Adrenal gland (tissue), 12 donors: ENCODE data around the gene CCL11. TPM values are rescaled to one million over a fixed set of nuclear protein-coding genes. Genes with fewer than 3 reads are reported as not detected.

Experiments used
- DNase-seq, 7 donors: peaks; one replicate each; pipeline ENCODE4 v3.0.0-alpha.2; 2019 to 2020
- H3K27ac ChIP-seq, 5 donors: fragments of 200-600 bp; sonication (generic) in 4 of 5; 1 replicate in 3 of 5; 2 replicates in 2 of 5; pipeline versions ENCODE4 v1.5.1 to v1.8.0; 2016 to 2020; ENCODE audit warnings: mild to moderate bottlenecking in 1 of 5
- H3K27me3 ChIP-seq: fragments of 200-600 bp; 2 replicates; pipeline ENCODE4 v1.8.0; 2021
- H3K36me3 ChIP-seq, 2 donors: fragments of 200-600 bp; replicated peaks in 1 of 2; 1 replicate in 1 of 2; 2 replicates in 1 of 2; pipeline versions ENCODE4 v1.5.1 to v1.8.0; 2018 to 2022
- H3K4me1 ChIP-seq, 2 donors: fragments of 200-600 bp; replicated peaks in 1 of 2; 1 replicate in 1 of 2; 2 replicates in 1 of 2; pipeline versions ENCODE4 v1.5.1 to v1.8.0; 2018 to 2021
- H3K4me3 ChIP-seq, 4 donors: fragments of 200-600 bp; sonication (generic) in 3 of 4; one replicate each; pipeline ENCODE4 v1.5.1; 2016 to 2018
- H3K9me3 ChIP-seq, 3 donors: fragments of 200-600 bp; sonication (generic) in 1 of 3; replicated peaks in 1 of 3; 1 replicate in 2 of 3; 2 replicates in 1 of 3; pipeline versions ENCODE4 v1.5.1 to v1.8.0; 2016 to 2021
- CTCF ChIP-seq, 6 experiments: fragments of 450-650 bp in 4 of 6; fragments of 200-600 bp in 2 of 6; sonication (generic) in 1 of 6; IDR thresholded peaks; 1 replicate in 5 of 6; 2 replicates in 1 of 6; pipeline versions ENCODE4 v1.5.1 to v1.8.0; 2016 to 2021; ENCODE audit warnings: antibody characterized with exemption in 6 of 6, mild to moderate bottlenecking in 2 of 6, moderate library complexity in 1 of 6
- POLR2A ChIP-seq, 2 donors: fragments of 450-650 bp; IDR thresholded peaks; one replicate each; pipeline ENCODE4 v1.6.1; 2017; ENCODE audit warnings: antibody characterized with exemption in 2 of 2, mild to moderate bottlenecking in 2 of 2, moderate library complexity in 1 of 2
- WGBS, 4 donors: extraction: QIAGEN DNeasy Blood & Tissue Kit in 2 of 4; methylation state at CpG; one replicate each; pipeline versions ENCODE4 v1.1.5 to v1.1.7; 2013 to 2017; 5-methylcytosine and 5-hydroxymethylcytosine counted together
- intact Hi-C, 2 donors: fragments of 100-400 bp; cut with DNase I; formaldehyde crosslinking; loops; one replicate each; pipeline versions ENCODE4 v1.14.1 to v1.15.0; 2022 to 2023
- polyA plus RNA-seq, 3 donors: library from polyadenylated mRNA; stranded (reverse); fragments of 200-250 nt in 2 of 3; fragments of 350-450 nt in 1 of 3; fragmentation: Illumina TruSeq in 1 of 3; extraction: RNeasy Lipid Tissue Mini Kit (QIAGEN cat#74804) in 1 of 3; gene quantifications; one replicate each; pipeline ENCODE4 v1.2.3, GENCODE V29; 2013 to 2014
- total RNA-seq, 9 donors: library from RNA; depleted of rRNA in 4 of 9; stranded (reverse); fragments of >200 nt in 4 of 9; fragments of 120-200 nt in 1 of 9; fragmentation: NEBNext Ultra II Directional in 1 of 9; extraction: Animal tissue kit (Norgen Biotek cat#: 25700) in 1 of 9; gene quantifications; one replicate each; pipeline versions ENCODE4 v1.1.0 to v1.2.4, GENCODE V29; 2013 to 2023
- donor health status: healthy with polysubstance abuse.
- donor health status: Bipolar disorder and iron deficiency.
- donor health status: DM: yes; HTN: yes; CAD: no.
- donor health status: DM: no; HTN: no; CAD: no.
- donor health status: DM: no; HTN: no; CAD: no.
- donor health status: DM: yes; HTN: yes; CAD: no.

The CCL11 gene
- total and polyA plus RNA-seq, 12 donors: 0.24 to 0.88 (median 0.53) TPM; not detected in 7

- intact Hi-C loops: loop anchor here in 1 of 2 donors (5.0 kb wide), 1 partner anchor 56 kb away; the partner anchor contains the start of gene CCL1
- peak; percentile 34 to 70 (median 58) for DNase-seq
- Histone ChIP-seq H3K27me3 (no peaks in the 10 kb centered on the region), H3K4me3 (no peak overlapping the region), H3K4me1 (peaks cover 0 to 4% of the 10 kb centered on the region in 2 donors), H3K9me3 (no peaks in the 10 kb centered on the region), H3K27ac (no peak overlapping the region), H3K36me3 (no peaks in the 10 kb centered on the region)
- TF ChIP-seq CTCF (IDR thresholded peaks at IDR 0.05): peak; percentile 25 to 89 (median 72)
- no peak for TF ChIP-seq POLR2A (IDR thresholded peaks at IDR 0.05)
- 47 to 61% (median 54%) methylated on average over 3 of the region's 3 CpGs for WGBS, 4 donors
Observed at GRCh38 chr17:34306466-34306865, 20.9 kb downstream of the CCL11 start.

- Histone ChIP-seq H3K9me3 (no peaks in the 10 kb centered on the region), H3K4me3 (no peak overlapping the region), H3K36me3 (no peaks in the 10 kb centered on the region), H3K4me1 (peaks cover 0 to 3% of the 10 kb centered on the region in 2 donors), H3K27ac (peak overlapping the region in 2 of 5 donors; percentile 18 to 47), H3K27me3 (no peaks in the 10 kb centered on the region)
- peak in 3 of 7 donors; percentile 18 to 31 (median 22) for DNase-seq
- intact Hi-C loops: loop anchor here in 1 of 2 donors (5.0 kb wide), 1 partner anchor 55 kb away; the partner anchor contains the start of gene CCL1
- 27 to 46% (median 31%) methylated on average over 3 of the region's 3 CpGs for WGBS, 4 donors
- no peak for TF ChIP-seq CTCF (IDR thresholded peaks at IDR 0.05)
- no peak for TF ChIP-seq POLR2A (IDR thresholded peaks at IDR 0.05)
Observed at GRCh38 chr17:34307110-34307509, 21.6 kb downstream of the CCL11 start.

- no peak for TF ChIP-seq POLR2A (IDR thresholded peaks at IDR 0.05)
- no peak for TF ChIP-seq CTCF (IDR thresholded peaks at IDR 0.05)
- Histone ChIP-seq H3K4me1 (peaks cover 0 to 3% of the 10 kb centered on the region in 2 donors), H3K9me3 (no peaks in the 10 kb centered on the region), H3K36me3 (no peaks in the 10 kb centered on the region), H3K27me3 (no peaks in the 10 kb centered on the region), H3K27ac (no peak overlapping the region), H3K4me3 (no peak overlapping the region)
- DNase-seq: no peak
- intact Hi-C loops: loop anchor here in 1 of 2 donors (5.0 kb wide), 1 partner anchor 54 kb away; the partner anchor contains the start of gene CCL1
Observed at GRCh38 chr17:34308371-34308770, 22.8 kb downstream of the CCL11 start.

- TF ChIP-seq CTCF (IDR thresholded peaks at IDR 0.05) (no peak), POLR2A (IDR thresholded peaks at IDR 0.05) (no peak)
- DNase-seq: no peak
- Histone ChIP-seq H3K36me3 (no peaks in the 10 kb centered on the region), H3K4me3 (no peak overlapping the region), H3K9me3 (no peaks in the 10 kb centered on the region), H3K27me3 (no peaks in the 10 kb centered on the region), H3K4me1 (peaks cover 0 to 13% of the 10 kb centered on the region in 2 donors), H3K27ac (no peak overlapping the region)
- intact Hi-C loops: no loop called here
- 65 to 81% (median 67%) methylated on average over 7 of the region's 7 CpGs for WGBS, 4 donors
Observed at GRCh38 chr17:34311291-34311690, 25.7 kb downstream of the CCL11 start.
